GM13976 (cell line): ENCODE results near the gene AGAP1.

Source experiments
- DNase-seq: peaks from one replicate; pipeline ENCODE4 v3.0.0; 2012; ENCODE audit warnings: low spot score
- CTCF ChIP-seq: IDR thresholded peaks from 2 replicates; pipeline ENCODE4 v1.5.1; 2012; ENCODE audit warnings: borderline replicate concordance, mild to moderate bottlenecking; ENCODE audit not compliant: insufficient read depth; ENCODE audit errors: extremely low read depth, missing control alignments, control extremely low read depth
- in situ Hi-C: fragments of 300-500 bp; cut with MboI; formaldehyde crosslinking; loops from one replicate; pipeline ENCODE4 v1.12.0; 2022; ENCODE audit warnings: low sequenced_read_pairs, mixed read lengths, inconsistent platforms; ENCODE audit not compliant: unreplicated experiment

Gene AGAP1

GRCh38 chr2:236161082-236161462 lies 667.2 kb downstream of the AGAP1 start:
- DNase-seq, result no peak
- no peak for TF ChIP-seq CTCF
- in situ Hi-C loops, result no loop called here

GRCh38 chr2:236161531-236161930 lies 667.7 kb downstream of the AGAP1 start:
- DNase-seq, result peak; percentile 22
- no peak for TF ChIP-seq CTCF
- in situ Hi-C loops, result no loop called here

- peak; percentile 38 for DNase-seq
- in situ Hi-C loops, result no loop called here
Observed at GRCh38 chr2:236162031-236162845, 668.4 kb downstream of the AGAP1 start.

GRCh38 chr2:236162882-236163470 lies 669.1 kb downstream of the AGAP1 start:
- DNase-seq, result no peak
- no peak for TF ChIP-seq CTCF
- in situ Hi-C loops, result no loop called here

More at GRCh38 chr2:236162031-236162845, 668.4 kb downstream of the AGAP1 start:
- TF ChIP-seq CTCF, result no peak

GRCh38 chr2:236163471-236164200 lies 669.8 kb downstream of the AGAP1 start:
- DNase-seq, result peak; percentile 35
- TF ChIP-seq CTCF, result no peak
- in situ Hi-C loops, result no loop called here

GRCh38 chr2:236164201-236164924 lies 670.5 kb downstream of the AGAP1 start:
- in situ Hi-C loops, result no loop called here
- TF ChIP-seq CTCF, result no peak
- DNase-seq, result peak; percentile 16
